ENCODE results near the gene REEP1. TPM values are rescaled to one million over a fixed set of nuclear protein-coding genes. Genes with fewer than 3 reads are reported as not detected.

REEP1 gene
- total and polyA plus RNA-seq, 2 of the 4 experiments (the other 2 are of a cell fraction): under 0.01 to 0.03 TPM

- Histone ChIP-seq H3K27me3 (ENCODE audit: control insufficient read depth, insufficient read depth, low read length) (no peaks in the 10 kb centered on the region), H3K18ac (ENCODE audit: low read depth, low read length) (no peak overlapping the region), H4K20me1 (ENCODE audit: insufficient read depth, low read length) (no peaks in the 10 kb centered on the region), H3K36me3 (ENCODE audit: control insufficient read depth, insufficient read depth, low read length) (no peaks in the 10 kb centered on the region), H4K8ac (ENCODE audit: low read depth in 2 of 2, low read length in 2 of 2) (no peak overlapping the region), H3K4me1 (ENCODE audit: control insufficient read depth, insufficient read depth, low read length) (peaks cover 7% of the 10 kb centered on the region), H3K56ac (ENCODE audit: extremely low read depth, insufficient read depth, low read length) (no peak overlapping the region), H2BK5ac (ENCODE audit: low read depth, low read length, poor library complexity, severe bottlenecking) (no peak overlapping the region), H3K4me2 (ENCODE audit: low read depth, low read length) (no peak overlapping the region), H3K9me1 (ENCODE audit: insufficient read depth, low read length) (peaks cover 3% of the 10 kb centered on the region; the same call in 1 of the 2 replicates), H3K27ac (ENCODE audit: insufficient read depth, low read length) (no peak overlapping the region), H3K4me3 (ENCODE audit: insufficient read depth, low read depth, low read length) (no peak overlapping the region), H3K23ac (ENCODE audit: low read depth, low read length) (no peak overlapping the region; the same call in 1 of the 2 replicates), H2AFZ (replicated peaks; ENCODE audit: low read length, poor library complexity) (no peak overlapping the region), H2BK15ac (ENCODE audit: low read depth, low read length) (no peak overlapping the region), H3K14ac (replicated peaks; ENCODE audit: low read depth, low read length) (no peak overlapping the region), H4K5ac (ENCODE audit: low read depth, low read length) (no peak overlapping the region), H2AK9ac (replicated peaks; ENCODE audit: low read depth, low read length, poor library complexity) (no peak overlapping the region), H3K79me1 (ENCODE audit: low read depth in 1 of 2, low read length in 2 of 2) (no peaks in the 10 kb centered on the region), H3K9me3 (ENCODE audit: control insufficient read depth, insufficient read depth, low read length) (no peaks in the 10 kb centered on the region), H4K91ac (ENCODE audit: insufficient read depth, low read depth, low read length) (no peak overlapping the region), H3K4ac (ENCODE audit: low read depth, low read length) (no peak overlapping the region), H2AK5ac (ENCODE audit: low read depth, low read length) (no peak overlapping the region), H2BK120ac (ENCODE audit: low read depth, low read length) (no peak overlapping the region), H2BK20ac (ENCODE audit: low read depth, low read length) (no peak overlapping the region), H3K9ac (ENCODE audit: low read depth, low read length) (no peak overlapping the region)
- BruUV-seq (replicated peaks): no TSS peak
- POLR2A ChIA-PET (ENCODE audit: unreplicated experiment): no interaction called here
- 80% methylated on average over 1 of the region's 5 CpGs; no CpG with 5 or more reads in 1 of the 2 experiments for WGBS, 2 experiments (ENCODE audit: extremely low coverage in 2 of 2, insufficient read length in 1 of 2)
- TF ChIP-seq FOS (IDR thresholded peaks at IDR 0.05; ENCODE audit: low read depth, low read length): no peak
- TF ChIP-seq SMC3 (IDR thresholded peaks at IDR 0.05; ENCODE audit: low read depth, low read length): no peak
- no peak for TF ChIP-seq MAFK (IDR thresholded peaks at IDR 0.05; ENCODE audit: low read depth, low read length)
- no peak for TF ChIP-seq RCOR1 (IDR thresholded peaks at IDR 0.05; ENCODE audit: insufficient replicate concordance, low read length)
- TF ChIP-seq CEBPB (IDR thresholded peaks at IDR 0.05; ENCODE audit: low read depth, low read length): no peak
- no peak for TF ChIP-seq CTCF (conservative IDR thresholded peaks at IDR 0.05; ENCODE audit: low read depth, low read length)
- no peak for TF ChIP-seq MAZ (IDR thresholded peaks at IDR 0.05; ENCODE audit: borderline replicate concordance, low read depth, low read length)
- TF ChIP-seq CHD1 (IDR thresholded peaks at IDR 0.05; ENCODE audit: low read depth, low read length): no peak
- no peak for TF ChIP-seq BHLHE40 (IDR thresholded peaks at IDR 0.05; ENCODE audit: low read depth, low read length)
- TF ChIP-seq NFE2L2 (IDR thresholded peaks at IDR 0.05; ENCODE audit: low read depth, low read length): no peak
- no peak for TF ChIP-seq MXI1 (IDR thresholded peaks at IDR 0.05; ENCODE audit: borderline replicate concordance, low read depth, low read length)
- no peak for TF ChIP-seq RAD21 (IDR thresholded peaks at IDR 0.05; ENCODE audit: low read length)
- TF ChIP-seq RFX5 (IDR thresholded peaks at IDR 0.05; ENCODE audit: low read depth, low read length): no peak
- TF ChIP-seq ELK1 (IDR thresholded peaks at IDR 0.05; ENCODE audit: borderline replicate concordance, low read depth, low read length): no peak
- dilution Hi-C loops (cut with HindIII; ENCODE audit: low sequenced_read_pairs, unreplicated experiment) (no loop called here), intact Hi-C loops (cut with micrococcal nuclease) (loop anchor here (5.0 kb wide), 1 partner anchor 257 kb away; no protein-coding TSS in a partner anchor), in situ Hi-C loops (cut with MboI; ENCODE audit: low sequenced_read_pairs) (no loop called here)
- CTCF ChIA-PET: interaction anchor here (0.6 kb wide), 1 partner anchor 382 kb away, joined by 4 read pairs; no protein-coding TSS in a partner anchor
- no peak for DNase-seq
- no peak for ATAC-seq (ENCODE audit: low read depth)
These were observed 117.5 kb downstream of the REEP1 start for GRCh38 chr2:86219896-86220295.

Data from IMR-90 (cell line).